ENCODE measurements around the gene PEX14.

DNA sequence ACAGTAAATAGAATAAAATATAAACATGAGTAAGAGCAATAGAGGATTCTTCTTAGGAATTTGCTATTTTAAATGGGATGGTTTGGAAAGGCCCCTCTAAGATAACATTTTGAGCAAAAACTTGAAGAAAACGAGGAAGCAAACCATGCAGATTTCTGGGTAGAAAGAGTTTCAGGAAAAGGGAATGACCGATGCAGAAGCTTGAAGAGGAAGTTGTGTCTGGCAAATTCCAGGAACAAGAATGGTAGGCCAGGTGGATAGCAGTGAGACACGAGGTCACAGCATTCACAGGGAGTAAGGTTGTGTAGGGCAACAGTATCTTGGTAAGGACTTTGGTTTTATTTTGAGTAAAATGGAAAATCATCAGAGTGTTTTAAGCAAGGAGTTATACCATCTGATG is 108.9 kb downstream of the PEX14 start:
- TF ChIP-seq, protein P1, sequence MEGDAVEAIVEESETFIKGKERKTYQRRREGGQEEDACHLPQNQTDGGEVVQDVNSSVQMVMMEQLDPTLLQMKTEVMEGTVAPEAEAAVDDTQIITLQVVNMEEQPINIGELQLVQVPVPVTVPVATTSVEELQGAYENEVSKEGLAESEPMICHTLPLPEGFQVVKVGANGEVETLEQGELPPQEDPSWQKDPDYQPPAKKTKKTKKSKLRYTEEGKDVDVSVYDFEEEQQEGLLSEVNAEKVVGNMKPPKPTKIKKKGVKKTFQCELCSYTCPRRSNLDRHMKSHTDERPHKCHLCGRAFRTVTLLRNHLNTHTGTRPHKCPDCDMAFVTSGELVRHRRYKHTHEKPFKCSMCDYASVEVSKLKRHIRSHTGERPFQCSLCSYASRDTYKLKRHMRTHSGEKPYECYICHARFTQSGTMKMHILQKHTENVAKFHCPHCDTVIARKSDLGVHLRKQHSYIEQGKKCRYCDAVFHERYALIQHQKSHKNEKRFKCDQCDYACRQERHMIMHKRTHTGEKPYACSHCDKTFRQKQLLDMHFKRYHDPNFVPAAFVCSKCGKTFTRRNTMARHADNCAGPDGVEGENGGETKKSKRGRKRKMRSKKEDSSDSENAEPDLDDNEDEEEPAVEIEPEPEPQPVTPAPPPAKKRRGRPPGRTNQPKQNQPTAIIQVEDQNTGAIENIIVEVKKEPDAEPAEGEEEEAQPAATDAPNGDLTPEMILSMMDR (IDR thresholded peaks at IDR 0.05): no peak
- TF ChIP-seq POLR2A (IDR thresholded peaks at IDR 0.05): no peak

Measured in uterus (tissue), 2 donors.